ENCODE measurements around the gene ABCA2. TPM values are rescaled to one million over a fixed set of nuclear protein-coding genes. Genes with fewer than 3 reads are reported as not detected.

ABCA2 gene
- polyA plus RNA-seq, 5 donors = 16.0 to 35.7 (median 21.0) TPM

- peak in 1 of 2 donors; percentile 38 for DNase-seq
These were observed 31.4 kb downstream of the ABCA2 start, which contains the start of gene CLIC3 for GRCh38 chr9:136996361-136997292. Gene CLIC3, minus strand, starts transcription at chr9:136996568. Its CDS starts 25 bp downstream, at chr9:136996543.

- peak; percentile 77 to 81 for DNase-seq
These were observed 32.2 kb downstream of the ABCA2 start for GRCh38 chr9:136995772-136996311.

GRCh38 chr9:136995362-136995761 lies 32.7 kb downstream of the ABCA2 start:
- no peak for DNase-seq

GRCh38 chr9:136994888-136995230 lies 33.2 kb downstream of the ABCA2 start:
- no peak for DNase-seq

GRCh38 chr9:136994180-136994887 lies 33.7 kb downstream of the ABCA2 start:
- DNase-seq = no peak

GRCh38 chr9:136992819-136993369 lies 35.1 kb downstream of the ABCA2 start:
- no peak for DNase-seq

GRCh38 chr9:136991993-136992818 lies 35.8 kb downstream of the ABCA2 start, which contains the start of gene PAXX:
Gene PAXX, plus strand, starts transcription at chr9:136992422. Its CDS starts 22 bp downstream, at chr9:136992444.
- peak; percentile 79 to 82 for DNase-seq

GRCh38 chr9:136990242-136990911 lies 37.7 kb downstream of the ABCA2 start:
- no peak for DNase-seq

- DNase-seq = no peak
These were observed 39.2 kb downstream of the ABCA2 start for GRCh38 chr9:136988872-136989271.

GRCh38 chr9:136985853-136986252 lies 42.2 kb downstream of the ABCA2 start:
- DNase-seq = no peak

- DNase-seq = no peak
These were observed 42.9 kb downstream of the ABCA2 start for GRCh38 chr9:136985027-136985602.

- DNase-seq = no peak
These were observed 43.5 kb downstream of the ABCA2 start for GRCh38 chr9:136984464-136985026.

GRCh38 chr9:136983656-136984314 lies 44.3 kb downstream of the ABCA2 start:
- no peak for DNase-seq

GRCh38 chr9:136983167-136983566 lies 44.9 kb downstream of the ABCA2 start:
- DNase-seq = no peak

- no peak for DNase-seq
These were observed 45.6 kb downstream of the ABCA2 start, which contains the start of gene LCNL1 for GRCh38 chr9:136982232-136983051. Gene LCNL1, plus strand, starts transcription at chr9:136982993. Its CDS starts 594 bp downstream, at chr9:136983587.

GRCh38 chr9:136981588-136982231 lies 46.3 kb downstream of the ABCA2 start:
- peak in 1 of 2 donors; percentile 29 for DNase-seq

- no peak for DNase-seq
These were observed 47.2 kb downstream of the ABCA2 start for GRCh38 chr9:136980669-136981478.

Data from right lung (tissue), 5 donors.